Liver (tissue), 3 donors: ENCODE measurements around the gene UPK3BL1.
"Not testable (repeated sequence)": the region's sequence is repeated elsewhere in the genome, so short reads cannot be mapped to it uniquely, and the experiment has no call there.

Experiments
- RXRA ChIP-seq, 2 donors: IDR thresholded peaks; 2 replicates each; pipeline ENCODE4 v1.6.1; 2017 to 2018; ENCODE audit warnings: antibody characterized with exemption in 2 of 2, mild to moderate bottlenecking in 1 of 2
- TF ChIP-seq, protein P1 (sequence below): fragments of 150-350 bp; IDR thresholded peaks from 2 replicates; pipeline ENCODE4 v1.5.1; 2017; ENCODE audit warnings: improper control_type of control experiment, low read depth, low read length; ENCODE audit not compliant: missing input control
- donor health status: healthy.
- donor health status: healthy.

DNA sequence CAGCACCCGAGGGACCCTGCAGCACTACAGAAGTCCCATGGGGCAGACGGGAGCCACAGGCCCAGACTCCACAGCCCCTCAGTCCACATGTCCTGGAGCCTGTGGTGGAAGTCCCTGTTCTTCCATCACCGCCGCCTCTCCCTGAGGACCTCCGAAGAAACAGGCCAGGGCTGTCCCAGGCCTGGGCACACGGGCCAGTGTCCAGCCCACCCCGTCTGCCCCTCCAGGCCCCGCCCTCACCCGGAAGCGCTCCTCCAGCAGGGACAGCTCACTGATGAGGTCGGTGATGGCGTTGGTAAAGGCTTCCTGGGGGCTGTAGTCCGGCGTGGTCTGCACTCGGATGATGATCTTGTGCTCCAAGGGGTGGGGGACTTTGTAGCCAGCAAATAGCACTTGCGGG is 24.3 kb upstream of the UPK3BL1 start:
- TF ChIP-seq, protein P1, sequence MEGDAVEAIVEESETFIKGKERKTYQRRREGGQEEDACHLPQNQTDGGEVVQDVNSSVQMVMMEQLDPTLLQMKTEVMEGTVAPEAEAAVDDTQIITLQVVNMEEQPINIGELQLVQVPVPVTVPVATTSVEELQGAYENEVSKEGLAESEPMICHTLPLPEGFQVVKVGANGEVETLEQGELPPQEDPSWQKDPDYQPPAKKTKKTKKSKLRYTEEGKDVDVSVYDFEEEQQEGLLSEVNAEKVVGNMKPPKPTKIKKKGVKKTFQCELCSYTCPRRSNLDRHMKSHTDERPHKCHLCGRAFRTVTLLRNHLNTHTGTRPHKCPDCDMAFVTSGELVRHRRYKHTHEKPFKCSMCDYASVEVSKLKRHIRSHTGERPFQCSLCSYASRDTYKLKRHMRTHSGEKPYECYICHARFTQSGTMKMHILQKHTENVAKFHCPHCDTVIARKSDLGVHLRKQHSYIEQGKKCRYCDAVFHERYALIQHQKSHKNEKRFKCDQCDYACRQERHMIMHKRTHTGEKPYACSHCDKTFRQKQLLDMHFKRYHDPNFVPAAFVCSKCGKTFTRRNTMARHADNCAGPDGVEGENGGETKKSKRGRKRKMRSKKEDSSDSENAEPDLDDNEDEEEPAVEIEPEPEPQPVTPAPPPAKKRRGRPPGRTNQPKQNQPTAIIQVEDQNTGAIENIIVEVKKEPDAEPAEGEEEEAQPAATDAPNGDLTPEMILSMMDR = not testable (repeated sequence)
- not testable (repeated sequence) for TF ChIP-seq RXRA (IDR thresholded peaks at IDR 0.05)
